Tibial nerve (tissue), 4 donors: ENCODE measurements around the gene NYAP2. TPM values are rescaled to one million over a fixed set of nuclear protein-coding genes. Genes with fewer than 3 reads are reported as not detected.

Experiments
- DNase-seq, 2 donors: peaks; one replicate each; pipeline ENCODE4 v3.0.0-alpha.2; 2019; ENCODE audit warnings: low spot score in 2 of 2
- H3K27ac ChIP-seq, 4 donors: fragments of 200-600 bp; sonication (generic) in 3 of 4; one replicate each; pipeline ENCODE4 v1.5.1; 2017 to 2019; ENCODE audit warnings: mild to moderate bottlenecking in 1 of 4
- H3K27me3 ChIP-seq, 2 donors: fragments of 200-600 bp; sonication (generic) in 1 of 2; one replicate each; pipeline versions ENCODE4 v1.5.1 to v1.6.0; 2017 to 2019
- H3K36me3 ChIP-seq, 3 donors: fragments of 200-600 bp; sonication (generic); one replicate each; pipeline ENCODE4 v1.5.1; 2018 to 2019
- H3K4me1 ChIP-seq, 4 donors: fragments of 200-600 bp; sonication (generic) in 3 of 4; one replicate each; pipeline ENCODE4 v1.5.1; 2017 to 2019
- H3K4me3 ChIP-seq, 4 donors: fragments of 200-600 bp; sonication (generic) in 3 of 4; one replicate each; pipeline ENCODE4 v1.5.1; 2017 to 2019; ENCODE audit warnings: mild to moderate bottlenecking in 1 of 4, moderate library complexity in 1 of 4
- H3K9me3 ChIP-seq, 4 donors: fragments of 200-600 bp; sonication (generic) in 3 of 4; one replicate each; pipeline ENCODE4 v1.5.1; 2017 to 2019
- CTCF ChIP-seq, 5 experiments: fragments of 200-600 bp in 3 of 5; fragments of 450-650 bp in 2 of 5; sonication (generic) in 3 of 5; IDR thresholded peaks; one replicate each; pipeline ENCODE4 v1.5.1; 2016 to 2019; ENCODE audit warnings: antibody characterized with exemption in 5 of 5, mild to moderate bottlenecking in 3 of 5, moderate library complexity in 2 of 5
- EP300 ChIP-seq, 2 donors: sonication (generic); formaldehyde crosslinking; IDR thresholded peaks; one replicate each; pipeline ENCODE4 v1.6.1; 2017; ENCODE audit warnings: antibody characterized with exemption in 2 of 2, mild to moderate bottlenecking in 1 of 2
- POLR2A ChIP-seq, 2 donors: fragments of 450-650 bp; IDR thresholded peaks; one replicate each; pipeline ENCODE4 v1.6.1; 2017; ENCODE audit warnings: antibody characterized with exemption in 2 of 2, mild to moderate bottlenecking in 2 of 2, moderate library complexity in 2 of 2
- WGBS, 2 donors: methylation state at CpG; one replicate each; pipeline ENCODE4 v1.1.5; 2018; 5-methylcytosine and 5-hydroxymethylcytosine counted together
- total RNA-seq, 4 donors: library from RNA; depleted of rRNA; stranded (reverse); fragments of >200 nt; gene quantifications; one replicate each; pipeline ENCODE4 v1.1.0, GENCODE V29; 2016

NYAP2 gene
- total RNA-seq, 4 donors from 2014 or later, result under 0.01 TPM; not detected in 3

GRCh38 chr2:225456619-225457260 lies 57.2 kb downstream of the NYAP2 start:
- no peak overlapping the region for H3K4me3 ChIP-seq
- H3K9me3 ChIP-seq, result no peaks in the 10 kb centered on the region
- H3K27ac ChIP-seq, result no peak overlapping the region
- H3K27me3 ChIP-seq, result no peaks in the 10 kb centered on the region
- no peaks in the 10 kb centered on the region for H3K36me3 ChIP-seq
- WGBS, 2 donors, result 89 to 90% methylated on average over 6 of the region's 6 CpGs
- TF ChIP-seq EP300 (IDR thresholded peaks at IDR 0.05), result no peak
- no peaks in the 10 kb centered on the region for H3K4me1 ChIP-seq
- DNase-seq, result no peak

GRCh38 chr2:225457482-225457881 lies 58.0 kb downstream of the NYAP2 start:
- Histone ChIP-seq H3K4me1 (no peaks in the 10 kb centered on the region), H3K4me3 (no peak overlapping the region), H3K27me3 (no peaks in the 10 kb centered on the region), H3K36me3 (no peaks in the 10 kb centered on the region), H3K9me3 (no peaks in the 10 kb centered on the region), H3K27ac (no peak overlapping the region)
- 7 to 23% methylated on average over 1 of the region's 1 CpG for WGBS, 2 donors
- DNase-seq, result no peak
- TF ChIP-seq EP300 (IDR thresholded peaks at IDR 0.05) (no peak), CTCF (IDR thresholded peaks at IDR 0.05) (no peak), POLR2A (IDR thresholded peaks at IDR 0.05) (no peak)

- Histone ChIP-seq H3K9me3 (no peaks in the 10 kb centered on the region), H3K4me3 (no peak overlapping the region), H3K27ac (no peak overlapping the region), H3K4me1 (no peaks in the 10 kb centered on the region), H3K36me3 (no peaks in the 10 kb centered on the region), H3K27me3 (no peaks in the 10 kb centered on the region)
- 41 to 46% methylated on average over 2 of the region's 2 CpGs for WGBS, 2 donors
- no peak for DNase-seq
- TF ChIP-seq EP300 (IDR thresholded peaks at IDR 0.05) (no peak), POLR2A (IDR thresholded peaks at IDR 0.05) (no peak), CTCF (IDR thresholded peaks at IDR 0.05) (no peak)
These were observed 59.1 kb downstream of the NYAP2 start for GRCh38 chr2:225458431-225459117.

- no peaks in the 10 kb centered on the region for H3K27me3 ChIP-seq
- no peaks in the 10 kb centered on the region for H3K36me3 ChIP-seq
- H3K9me3 ChIP-seq, result no peaks in the 10 kb centered on the region
- no peaks in the 10 kb centered on the region for H3K4me1 ChIP-seq
- DNase-seq, result no peak
- no peak overlapping the region for H3K27ac ChIP-seq
- no peak overlapping the region for H3K4me3 ChIP-seq
- 68 to 69% methylated on average over 2 of the region's 2 CpGs for WGBS, 2 donors
- TF ChIP-seq POLR2A (IDR thresholded peaks at IDR 0.05) (no peak), EP300 (IDR thresholded peaks at IDR 0.05) (no peak), CTCF (IDR thresholded peaks at IDR 0.05) (no peak)
These were observed 62.9 kb downstream of the NYAP2 start for GRCh38 chr2:225462417-225462816.

GRCh38 chr2:225462945-225463344 lies 63.4 kb downstream of the NYAP2 start:
- H3K27ac ChIP-seq, result no peak overlapping the region
- DNase-seq, result no peak
- no peaks in the 10 kb centered on the region for H3K36me3 ChIP-seq
- H3K9me3 ChIP-seq, result no peaks in the 10 kb centered on the region
- no peaks in the 10 kb centered on the region for H3K4me1 ChIP-seq
- H3K27me3 ChIP-seq, result no peaks in the 10 kb centered on the region
- TF ChIP-seq EP300 (IDR thresholded peaks at IDR 0.05) (no peak), CTCF (IDR thresholded peaks at IDR 0.05) (no peak), POLR2A (IDR thresholded peaks at IDR 0.05) (no peak)
- no peak overlapping the region for H3K4me3 ChIP-seq
